ENCODE results near the gene ZNF436. TPM values are rescaled to one million over a fixed set of nuclear protein-coding genes. Genes with fewer than 3 reads are reported as not detected.
"Not testable (repeated sequence)": the region's sequence is repeated elsewhere in the genome, so short reads cannot be mapped to it uniquely, and the experiment has no call there.

ZNF436 gene
- polyA plus RNA-seq, 1 experiment, result 17.2 TPM

DNA sequence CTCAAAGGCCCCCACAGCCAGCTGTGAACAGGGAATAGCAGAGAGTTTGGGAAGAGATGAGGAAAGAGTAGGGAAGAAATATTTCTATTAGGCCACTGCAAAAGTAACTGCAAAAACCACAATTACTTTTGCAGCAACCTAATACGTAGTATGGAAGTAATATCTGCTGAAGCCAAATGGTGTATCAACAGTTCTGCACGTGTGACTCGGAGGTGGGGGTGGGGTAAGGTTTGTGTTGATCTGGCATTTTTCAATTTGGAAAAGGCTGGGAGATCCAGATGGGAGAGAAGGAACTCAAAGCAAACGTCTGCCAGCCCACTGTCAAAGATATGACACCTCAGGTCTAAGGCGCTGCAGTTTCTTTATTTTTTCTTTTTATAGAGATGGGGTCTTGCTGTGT lies 11.1 kb upstream of the ZNF436 start:
- DNase-seq (ENCODE audit: low read depth, low spot score), result no peak
- no peak overlapping the region for H3K27ac ChIP-seq (ENCODE audit: low read depth, low read length)
- TF ChIP-seq, protein P1, sequence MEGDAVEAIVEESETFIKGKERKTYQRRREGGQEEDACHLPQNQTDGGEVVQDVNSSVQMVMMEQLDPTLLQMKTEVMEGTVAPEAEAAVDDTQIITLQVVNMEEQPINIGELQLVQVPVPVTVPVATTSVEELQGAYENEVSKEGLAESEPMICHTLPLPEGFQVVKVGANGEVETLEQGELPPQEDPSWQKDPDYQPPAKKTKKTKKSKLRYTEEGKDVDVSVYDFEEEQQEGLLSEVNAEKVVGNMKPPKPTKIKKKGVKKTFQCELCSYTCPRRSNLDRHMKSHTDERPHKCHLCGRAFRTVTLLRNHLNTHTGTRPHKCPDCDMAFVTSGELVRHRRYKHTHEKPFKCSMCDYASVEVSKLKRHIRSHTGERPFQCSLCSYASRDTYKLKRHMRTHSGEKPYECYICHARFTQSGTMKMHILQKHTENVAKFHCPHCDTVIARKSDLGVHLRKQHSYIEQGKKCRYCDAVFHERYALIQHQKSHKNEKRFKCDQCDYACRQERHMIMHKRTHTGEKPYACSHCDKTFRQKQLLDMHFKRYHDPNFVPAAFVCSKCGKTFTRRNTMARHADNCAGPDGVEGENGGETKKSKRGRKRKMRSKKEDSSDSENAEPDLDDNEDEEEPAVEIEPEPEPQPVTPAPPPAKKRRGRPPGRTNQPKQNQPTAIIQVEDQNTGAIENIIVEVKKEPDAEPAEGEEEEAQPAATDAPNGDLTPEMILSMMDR (IDR thresholded peaks at IDR 0.05; ENCODE audit: low read depth, low read length), result no peak
- H3K27me3 ChIP-seq (ENCODE audit: control insufficient read depth, insufficient read depth, low read length), result no peaks in the 10 kb centered on the region
- H3K4me3 ChIP-seq (ENCODE audit: low read depth, low read length), result no peak overlapping the region
- ChIA-PET CTCF (interaction anchor here (0.8 kb wide), 1 partner anchor 23 kb away, joined by 3 read pairs; no protein-coding TSS in a partner anchor), POLR2A (no interaction called here)
- H3K9me3 ChIP-seq (ENCODE audit: control insufficient read depth, insufficient read depth, low read length), result peaks cover 7% of the 10 kb centered on the region

- DNase-seq (ENCODE audit: low read depth, low spot score); POLR2A ChIA-PET; H3K27ac ChIP-seq (ENCODE audit: low read depth, low read length); H3K9me3 ChIP-seq (ENCODE audit: control insufficient read depth, insufficient read depth, low read length); H3K4me3 ChIP-seq (ENCODE audit: low read depth, low read length); H3K27me3 ChIP-seq (ENCODE audit: control insufficient read depth, insufficient read depth, low read length): not testable (repeated sequence)
- CTCF ChIA-PET, result interaction anchor here (0.8 kb wide), 1 partner anchor 23 kb away, joined by 3 read pairs; no protein-coding TSS in a partner anchor
Measured at GRCh38 chr1:23380236-23380635, 10.6 kb upstream of the ZNF436 start.

DNA sequence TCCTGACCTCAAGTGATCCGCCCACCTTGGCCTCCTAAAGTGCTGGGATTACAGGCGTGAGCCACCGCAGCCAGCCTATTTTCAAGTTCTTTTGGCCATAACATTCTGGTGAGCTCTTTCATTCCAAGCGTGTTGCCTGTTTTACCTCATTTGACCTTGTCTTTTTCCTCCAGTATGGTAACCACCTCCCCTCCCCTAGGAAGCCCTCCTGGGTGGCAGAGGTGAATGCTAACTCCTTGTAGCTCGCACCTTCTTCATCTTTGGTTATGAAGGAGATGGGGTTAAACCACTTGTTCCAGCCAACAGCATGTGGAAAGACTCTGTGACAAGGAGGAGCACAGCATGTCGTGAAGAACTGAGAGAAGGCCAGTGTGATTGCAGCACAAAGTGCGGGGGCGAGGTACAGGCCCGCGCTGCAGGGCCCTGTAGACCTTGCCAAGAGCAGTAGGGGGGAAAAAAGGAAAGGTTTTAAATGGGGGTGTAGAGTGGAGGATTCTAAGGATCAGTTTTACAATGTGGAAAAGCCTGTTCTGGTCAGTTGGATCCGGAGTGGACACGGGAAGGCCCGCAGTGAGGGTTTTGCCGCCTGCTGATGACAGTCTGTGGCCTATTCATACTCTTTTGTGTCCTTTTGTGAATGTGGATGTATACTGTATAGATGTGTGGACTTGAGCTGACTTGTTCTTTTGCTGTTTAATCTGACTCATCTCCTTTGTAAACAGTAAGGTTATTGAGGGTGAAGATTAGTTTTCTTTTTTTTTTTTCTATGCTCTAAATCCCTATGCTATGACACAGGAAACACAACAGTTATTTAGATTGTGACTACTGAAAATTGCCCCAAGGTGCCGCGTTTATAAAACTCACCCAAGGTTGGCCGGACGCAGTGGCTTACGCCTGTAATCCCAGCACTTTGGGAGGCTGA lies 7.5 kb upstream of the ZNF436 start:
- Histone ChIP-seq H3K4me3 (ENCODE audit: low read depth, low read length) (no peak overlapping the region), H3K27me3 (ENCODE audit: control insufficient read depth, insufficient read depth, low read length) (no peaks in the 10 kb centered on the region), H3K9me3 (ENCODE audit: control insufficient read depth, insufficient read depth, low read length) (no peaks in the 10 kb centered on the region), H3K27ac (ENCODE audit: low read depth, low read length) (peak overlapping the region; percentile 90)
- TF ChIP-seq, protein P1 (IDR thresholded peaks at IDR 0.05; ENCODE audit: low read depth, low read length), result no peak
- DNase-seq (ENCODE audit: low read depth, low spot score), result no peak
- ChIA-PET CTCF (interaction anchor here (0.7 to 2.3 kb wide), 2 partner anchors 26 to 94 kb away, joined by 3 to 9 read pairs; no protein-coding TSS in a partner anchor), POLR2A (interaction anchor here (1.0 to 1.6 kb wide), 3 partner anchors 9 to 45 kb away, joined by 6 to 12 read pairs (median 6); partner anchors contain the start of gene HNRNPR)

DNA sequence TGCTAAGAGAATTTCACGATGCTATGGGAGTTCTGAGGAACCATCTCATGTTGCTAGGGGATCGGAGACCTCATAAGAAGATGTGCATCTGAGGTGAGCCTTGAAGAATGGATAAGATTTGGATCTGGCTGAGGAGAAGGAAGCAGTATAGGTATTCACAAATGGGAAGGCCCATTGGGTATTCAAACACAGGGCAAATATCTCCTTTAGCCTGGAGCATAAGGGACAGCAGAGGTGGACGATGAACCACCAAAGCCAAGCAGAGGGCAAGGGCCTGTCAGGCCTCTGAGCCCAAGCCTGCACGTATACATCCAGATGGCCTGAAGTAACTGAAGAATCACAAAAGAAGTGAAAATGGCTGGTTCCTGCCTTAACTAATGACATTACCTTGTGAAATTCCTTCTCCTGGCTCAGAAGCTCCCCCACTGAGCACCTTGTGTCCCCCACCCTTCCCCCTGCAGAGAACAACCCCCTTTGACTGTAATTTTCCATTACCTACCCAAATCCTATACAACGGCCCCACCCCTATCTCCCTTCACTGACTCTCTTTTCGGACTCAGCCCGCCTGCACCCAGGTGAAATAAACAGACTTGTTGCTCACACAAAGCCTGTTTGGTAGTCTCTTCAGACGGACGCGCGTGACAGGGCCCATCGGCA lies 4.6 kb upstream of the ZNF436 start:
- DNase-seq (ENCODE audit: low read depth, low spot score); H3K27me3 ChIP-seq (ENCODE audit: control insufficient read depth, insufficient read depth, low read length); H3K9me3 ChIP-seq (ENCODE audit: control insufficient read depth, insufficient read depth, low read length); H3K27ac ChIP-seq (ENCODE audit: low read depth, low read length); H3K4me3 ChIP-seq (ENCODE audit: low read depth, low read length); POLR2A ChIA-PET: not testable (repeated sequence)
- CTCF ChIA-PET, result interaction anchor here (1.6 kb wide), 1 partner anchor 30 kb away, joined by 5 read pairs; no protein-coding TSS in a partner anchor

DNA sequence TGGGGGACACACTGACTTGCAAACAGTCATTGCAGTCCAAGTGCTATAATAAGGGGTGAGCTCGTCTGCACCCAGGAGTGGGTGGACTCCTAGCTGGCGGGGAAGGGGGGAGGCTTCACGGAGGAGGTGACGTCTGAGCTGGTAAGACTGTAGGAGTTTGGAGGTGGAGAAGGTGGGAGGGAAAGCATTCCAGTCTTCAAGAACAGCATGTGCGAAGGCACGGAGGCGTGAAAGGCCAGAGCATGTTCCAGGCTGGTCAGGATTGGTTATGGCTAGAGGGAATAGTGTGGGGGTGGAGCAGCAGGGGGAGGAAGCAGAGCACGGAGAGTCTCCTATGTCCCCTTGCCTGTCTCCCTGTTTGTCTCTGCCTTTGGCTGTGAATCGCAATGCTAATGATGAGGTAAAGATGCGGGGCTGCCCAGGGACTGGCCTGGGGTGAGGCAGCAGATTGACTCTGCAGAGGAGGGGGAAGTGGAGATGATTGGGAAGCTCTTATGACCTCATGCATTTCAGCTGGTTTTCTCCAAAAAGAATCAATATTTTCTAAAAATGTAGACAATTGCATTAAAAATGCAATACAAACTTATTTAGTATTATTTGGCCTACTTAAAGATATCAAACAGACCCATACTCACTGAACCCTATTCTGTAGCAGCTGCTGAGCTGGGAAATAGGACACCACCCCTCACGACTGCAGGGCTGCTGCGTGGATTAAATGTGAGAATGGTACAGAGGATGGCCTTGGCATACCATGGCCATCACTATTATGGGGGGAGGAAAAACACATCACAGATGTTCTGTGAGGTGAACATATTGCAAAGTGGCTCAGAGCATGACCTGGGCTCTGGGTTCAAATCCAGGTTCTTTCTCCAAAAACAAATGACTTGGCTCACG lies 2.6 kb upstream of the ZNF436 start:
- POLR2A ChIA-PET, result interaction anchor here (0.5 to 1.8 kb wide), 2 partner anchors 28 to 32 kb away, joined by 5 read pairs; partner anchors contain the start of gene HNRNPR
- Histone ChIP-seq H3K9me3 (ENCODE audit: control insufficient read depth, insufficient read depth, low read length) (peaks cover 4% of the 10 kb centered on the region), H3K27ac (ENCODE audit: low read depth, low read length) (no peak overlapping the region), H3K4me3 (ENCODE audit: low read depth, low read length) (no peak overlapping the region), H3K27me3 (ENCODE audit: control insufficient read depth, insufficient read depth, low read length) (no peaks in the 10 kb centered on the region)
- CTCF ChIA-PET, result interaction anchor here (1.4 kb wide), 1 partner anchor 32 kb away, joined by 4 read pairs; no protein-coding TSS in a partner anchor
- TF ChIP-seq, protein P1 (IDR thresholded peaks at IDR 0.05; ENCODE audit: low read depth, low read length), result no peak
- DNase-seq (ENCODE audit: low read depth, low spot score), result no peak
